Osteoblast (primary cell): Measurements from ENCODE around the gene SLC43A3. TPM values are rescaled to one million over a fixed set of nuclear protein-coding genes. Genes with fewer than 3 reads are reported as not detected.

ENCODE experiments used
- DNase-seq: peaks from one replicate; pipeline ENCODE4 v3.0.0; 2011; ENCODE audit warnings: low spot score, mixed read lengths; ENCODE audit not compliant: insufficient read length; ENCODE audit errors: missing footprints
- H2AFZ ChIP-seq: 2 replicates; pipeline ENCODE4 v1.6.0; 2011; ENCODE audit warnings: mild to moderate bottlenecking, low read length
- H3K27ac ChIP-seq: 2 replicates; pipeline ENCODE4 v1.5.1; 2011; ENCODE audit warnings: mild to moderate bottlenecking, low read depth, low read length, moderate library complexity
- H3K27me3 ChIP-seq: 2 replicates; pipeline ENCODE4 v1.6.0; 2012; ENCODE audit warnings: mild to moderate bottlenecking, control low read depth, inconsistent platforms, low read length, moderate library complexity; ENCODE audit not compliant: insufficient read depth
- H3K36me3 ChIP-seq: 2 replicates; pipeline ENCODE4 v1.5.1; 2011; ENCODE audit warnings: mild to moderate bottlenecking, low read length, control low read depth, moderate library complexity; ENCODE audit not compliant: insufficient read depth
- H3K4me1 ChIP-seq: 2 replicates; pipeline ENCODE4 v1.5.1; 2011; ENCODE audit warnings: mild to moderate bottlenecking, low read length, control low read depth, moderate library complexity; ENCODE audit not compliant: insufficient read depth
- H3K4me2 ChIP-seq: 2 replicates; pipeline ENCODE4 v1.6.0; 2011; ENCODE audit warnings: mild to moderate bottlenecking, low read length; ENCODE audit not compliant: insufficient read depth
- H3K4me3 ChIP-seq: fragments of 200-600 bp; sonication (generic); 3 replicates; pipeline ENCODE4 v1.5.1; 2012; ENCODE audit warnings: mild to moderate bottlenecking, low read length, inconsistent platforms; ENCODE audit not compliant: insufficient read depth
- H3K79me2 ChIP-seq: 2 replicates; pipeline ENCODE4 v1.6.0; 2012; ENCODE audit warnings: mild to moderate bottlenecking, low read length, control low read depth, inconsistent platforms; ENCODE audit not compliant: insufficient read depth
- H3K9me3 ChIP-seq: 2 replicates; pipeline ENCODE4 v1.5.1; 2011; ENCODE audit warnings: low read depth, low read length, control low read depth
- H4K20me1 ChIP-seq: 2 replicates; pipeline ENCODE4 v1.6.0; 2012; ENCODE audit warnings: mild to moderate bottlenecking, low read length, control low read depth; ENCODE audit not compliant: insufficient read depth
- CTCF ChIP-seq: IDR thresholded peaks from 2 replicates; pipeline ENCODE4 v1.5.1; 2011; ENCODE audit warnings: mild to moderate bottlenecking, low read depth, low read length, moderate library complexity; ENCODE audit errors: extremely low read depth
- total RNA-seq: library from RNA; depleted of rRNA; stranded (reverse); fragments of >200 nt; gene quantifications from 2 replicates; pipeline ENCODE4 v1.2.3, GENCODE V29; 2012

The SLC43A3 gene
- total RNA-seq, 1 donor = 51.4 TPM

GRCh38 chr11:57459164-57460021 is 32.5 kb upstream of the SLC43A3 start:
- TF ChIP-seq CTCF = no peak
- peaks cover 45% of the 10 kb centered on the region for H3K27me3 ChIP-seq
- no peaks in the 10 kb centered on the region for H3K36me3 ChIP-seq
- H3K4me3 ChIP-seq = peak overlapping the region; percentile 60
- peak overlapping the region; percentile 77 for H3K4me2 ChIP-seq
- no peak overlapping the region for H3K27ac ChIP-seq
- no peaks in the 10 kb centered on the region for H4K20me1 ChIP-seq
- H3K9me3 ChIP-seq = no peaks in the 10 kb centered on the region
- DNase-seq = peak; percentile 87
- peak overlapping the region; percentile 49 for H2AFZ ChIP-seq
- no peaks in the 10 kb centered on the region for H3K79me2 ChIP-seq
- peaks cover 8% of the 10 kb centered on the region for H3K4me1 ChIP-seq

GRCh38 chr11:57458410-57459163 is 31.7 kb upstream of the SLC43A3 start:
- peak overlapping the region; percentile 49 for H2AFZ ChIP-seq
- H3K79me2 ChIP-seq = no peaks in the 10 kb centered on the region
- no peak overlapping the region for H3K27ac ChIP-seq
- peaks cover 8% of the 10 kb centered on the region for H3K4me1 ChIP-seq
- DNase-seq = peak; percentile 96
- H3K9me3 ChIP-seq = no peaks in the 10 kb centered on the region
- peaks cover 46% of the 10 kb centered on the region for H3K27me3 ChIP-seq
- peak overlapping the region; percentile 77 for H3K4me2 ChIP-seq
- no peaks in the 10 kb centered on the region for H3K36me3 ChIP-seq
- H4K20me1 ChIP-seq = no peaks in the 10 kb centered on the region
- H3K4me3 ChIP-seq = peak overlapping the region; percentile 60
- TF ChIP-seq CTCF = peak; percentile 79

- no peak for TF ChIP-seq CTCF
- H3K27ac ChIP-seq = no peak overlapping the region
- H3K4me3 ChIP-seq = peak overlapping the region; percentile 60
- no peaks in the 10 kb centered on the region for H3K9me3 ChIP-seq
- no peaks in the 10 kb centered on the region for H4K20me1 ChIP-seq
- DNase-seq = peak; percentile 85
- no peak overlapping the region for H2AFZ ChIP-seq
- H3K4me1 ChIP-seq = peaks cover 8% of the 10 kb centered on the region
- no peaks in the 10 kb centered on the region for H3K36me3 ChIP-seq
- H3K79me2 ChIP-seq = no peaks in the 10 kb centered on the region
- peak overlapping the region; percentile 77 for H3K4me2 ChIP-seq
- peaks cover 51% of the 10 kb centered on the region for H3K27me3 ChIP-seq
Measured at GRCh38 chr11:57458060-57458409, 31.1 kb upstream of the SLC43A3 start.

- DNase-seq = no peak
- Histone ChIP-seq H3K27me3 (peaks cover 50% of the 10 kb centered on the region), H3K4me3 (no peak overlapping the region), H3K27ac (no peak overlapping the region), H2AFZ (no peak overlapping the region), H3K36me3 (no peaks in the 10 kb centered on the region), H3K4me2 (peak overlapping the region; percentile 77), H4K20me1 (no peaks in the 10 kb centered on the region), H3K4me1 (peaks cover 8% of the 10 kb centered on the region), H3K9me3 (no peaks in the 10 kb centered on the region), H3K79me2 (no peaks in the 10 kb centered on the region)
- TF ChIP-seq CTCF = no peak
Measured at GRCh38 chr11:57457643-57458023, 30.7 kb upstream of the SLC43A3 start.
